Measurements from ENCODE around the gene GBF1. TPM values are rescaled to one million over a fixed set of nuclear protein-coding genes. Genes with fewer than 3 reads are reported as not detected.
A peak's percentile ranks its signal among the peaks of the same experiment; 100 is the strongest.

GBF1 gene
- total RNA-seq, 1 experiment from 2014 or later = 23.7 TPM

DNA sequence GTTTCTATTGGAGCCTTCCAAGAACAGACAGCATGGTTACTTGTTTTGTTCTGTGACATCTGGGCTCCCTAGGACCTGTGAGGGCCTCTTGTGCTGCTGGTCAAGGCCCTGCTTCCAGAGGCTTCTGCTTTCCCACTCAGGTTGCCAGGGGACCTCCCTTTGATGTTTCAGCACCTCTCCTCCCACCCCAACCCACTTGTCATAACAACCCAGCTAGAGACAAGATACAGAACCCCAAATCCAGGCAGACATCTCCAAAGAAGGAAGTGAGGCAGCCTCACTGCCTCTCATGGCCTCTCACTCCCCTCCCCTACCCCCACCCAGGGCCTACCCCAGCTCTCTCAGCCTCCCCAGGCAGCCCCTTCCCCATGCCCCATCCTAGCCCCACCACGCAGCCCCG, 161.5 kb downstream of the GBF1 start:
- Histone ChIP-seq H3K27ac (ENCODE audit: insufficient read length, low read depth, low read length) (no peak overlapping the region), H4K20me1 (ENCODE audit: control insufficient read depth, insufficient read depth, insufficient read length) (peaks cover 2% of the 10 kb centered on the region), H3K27me3 (ENCODE audit: insufficient read depth, low read length) (peaks cover 27% of the 10 kb centered on the region; the same call in 1 of the 2 replicates), H4K8ac (replicated peaks; ENCODE audit: insufficient read length, low read depth, low read length) (no peak overlapping the region), H3T11ph (ENCODE audit: low read length) (no peak overlapping the region), H3K14ac (ENCODE audit: insufficient read depth, low read length) (no peak overlapping the region), H3K56ac (ENCODE audit: insufficient read length, low read depth, low read length) (no peak overlapping the region), H4K5ac (ENCODE audit: insufficient read length, low read depth, low read length) (no peak overlapping the region), H3K4me1 (ENCODE audit: insufficient read depth, low read length) (peaks cover 3% of the 10 kb centered on the region; the same call in 1 of the 2 replicates), H2BK15ac (ENCODE audit: low read depth, low read length) (no peak overlapping the region), H3K9ac (ENCODE audit: extremely low read depth, insufficient read length, low read length) (no peak overlapping the region), H2AFZ (ENCODE audit: low read length) (no peak overlapping the region), H2BK12ac (ENCODE audit: insufficient read length, low read depth, low read length) (no peak overlapping the region), H4K91ac (ENCODE audit: insufficient read length, low read depth, low read length) (no peak overlapping the region), H3K79me2 (ENCODE audit: insufficient read depth, low read length) (no peaks in the 10 kb centered on the region), H2BK20ac (ENCODE audit: low read depth, low read length, poor library complexity, severe bottlenecking) (no peak overlapping the region), H3K23ac (ENCODE audit: insufficient read length, low read depth, low read length) (no peak overlapping the region), H2BK120ac (ENCODE audit: low read depth, low read length, poor library complexity, severe bottlenecking) (no peak overlapping the region), H2BK5ac (ENCODE audit: insufficient read length, low read length) (no peak overlapping the region), H3K79me1 (ENCODE audit: insufficient read depth, low read depth, low read length, poor library complexity, severe bottlenecking) (no peaks in the 10 kb centered on the region), H2AK5ac (ENCODE audit: insufficient read length, low read length) (no peak overlapping the region), H3K4me2 (ENCODE audit: insufficient read depth, insufficient read length, low read length) (no peak overlapping the region), H3K18ac (ENCODE audit: insufficient read length, low read depth, low read length) (no peak overlapping the region), H3K9me3 (ENCODE audit: control insufficient read depth, low read depth, low read length) (no peaks in the 10 kb centered on the region), H3K4ac (ENCODE audit: low read depth, low read length) (no peak overlapping the region), H3K23me2 (ENCODE audit: insufficient read length, low read depth, low read length, poor library complexity, severe bottlenecking) (peaks cover 3% of the 10 kb centered on the region)
- WGBS (ENCODE audit: extremely low coverage, insufficient read length, low lambda C conversion rate) = no CpG with 5 or more reads among the region's 2 CpGs
- H3K4me3 Mint-ChIP-seq = no peak overlapping the region
- no peak for DNase-seq
- TF ChIP-seq CTCF (conservative IDR thresholded peaks at IDR 0.05) = no peak
- peaks cover 0 to 4% of the 10 kb centered on the region in 2 experiments; a peak in 1 of 5 replicates for H3K9me3 Mint-ChIP-seq
- H3K27ac Mint-ChIP-seq = peak overlapping the region in 1 of 3 experiments; percentile 59; a peak in 1 of 7 replicates
- H3K4me1 Mint-ChIP-seq = peaks cover 20 to 23% of the 10 kb centered on the region in 2 experiments
- peaks cover 67% of the 10 kb centered on the region for H3K27me3 Mint-ChIP-seq (ENCODE audit: low read depth)
- H3K36me3 Mint-ChIP-seq (ENCODE audit: insufficient read depth in 1 of 3, low read depth in 3 of 3) = peaks cover 2 to 5% (median 3%) of the 10 kb centered on the region in 3 experiments; a peak in 3 of 7 replicates
